SKM-1 treated with dmso at 0.1 percent for 144 hours (cell line): ENCODE measurements around the gene NDRG4.

Source experiments
- DNase-seq: peaks from one replicate; lab custom pipeline; 2025; ENCODE audit not compliant: unreplicated experiment; lab: John Stamatoyannopoulos, UW

Gene NDRG4

GRCh38 chr16:58508671-58509251 lies 8.8 kb downstream of the NDRG4 start:
- DNase-seq, result no peak

- no peak for DNase-seq
Measured at GRCh38 chr16:58509256-58510096, 9.5 kb downstream of the NDRG4 start.

- DNase-seq, result no peak
Measured at GRCh38 chr16:58510097-58510775, 10.3 kb downstream of the NDRG4 start.

GRCh38 chr16:58510776-58511628 lies 11.1 kb downstream of the NDRG4 start:
- no peak for DNase-seq

GRCh38 chr16:58511933-58512815 lies 12.2 kb downstream of the NDRG4 start:
- DNase-seq, result peak; percentile 49

GRCh38 chr16:58513874-58514273 lies 13.9 kb downstream of the NDRG4 start:
- DNase-seq, result no peak

GRCh38 chr16:58515125-58515870 lies 15.4 kb downstream of the NDRG4 start, which contains the start of gene SETD6:
SETD6 (plus strand) TSS chr16:58515517; CDS start chr16:58515538, 21 bp downstream.
- peak; percentile 77 for DNase-seq

GRCh38 chr16:58515871-58516767 lies 16.2 kb downstream of the NDRG4 start:
- DNase-seq, result no peak

- no peak for DNase-seq
Measured at GRCh38 chr16:58516768-58517107, 16.8 kb downstream of the NDRG4 start.

GRCh38 chr16:58518083-58518979 lies 18.4 kb downstream of the NDRG4 start:
- no peak for DNase-seq

GRCh38 chr16:58518980-58519368 lies 19.0 kb downstream of the NDRG4 start:
- no peak for DNase-seq

- no peak for DNase-seq
Measured at GRCh38 chr16:58519707-58520106, 19.8 kb downstream of the NDRG4 start.

- DNase-seq, result no peak
Measured at GRCh38 chr16:58530179-58530578, 30.2 kb downstream of the NDRG4 start.

GRCh38 chr16:58532414-58532813 lies 32.5 kb downstream of the NDRG4 start:
- no peak for DNase-seq

- DNase-seq, result no peak
Measured at GRCh38 chr16:58533751-58534470, 34.0 kb downstream of the NDRG4 start.

- no peak for DNase-seq
Measured at GRCh38 chr16:58535100-58535499, 35.2 kb downstream of the NDRG4 start.

- DNase-seq, result no peak
Measured at GRCh38 chr16:58536278-58536677, 36.3 kb downstream of the NDRG4 start.
